CMK (cell line): Measurements from ENCODE around the gene GLRX2.
"Not testable (repeated sequence)": the region's sequence is repeated elsewhere in the genome, so short reads cannot be mapped to it uniquely, and the experiment has no call there.

Experiments used
- DNase-seq: peaks from one replicate; pipeline ENCODE4 v3.0.0-alpha.2; 2010; ENCODE audit warnings: low read depth

Gene GLRX2, protein sequence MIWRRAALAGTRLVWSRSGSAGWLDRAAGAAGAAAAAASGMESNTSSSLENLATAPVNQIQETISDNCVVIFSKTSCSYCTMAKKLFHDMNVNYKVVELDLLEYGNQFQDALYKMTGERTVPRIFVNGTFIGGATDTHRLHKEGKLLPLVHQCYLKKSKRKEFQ

GRCh38 chr1:193104907-193105820 is at the start of gene GLRX2:
TSS of gene GLRX2 (minus strand) at chr1:193105414. CDS start at chr1:193105382, 32 bp downstream.
- DNase-seq = peak; percentile 75

DNA sequence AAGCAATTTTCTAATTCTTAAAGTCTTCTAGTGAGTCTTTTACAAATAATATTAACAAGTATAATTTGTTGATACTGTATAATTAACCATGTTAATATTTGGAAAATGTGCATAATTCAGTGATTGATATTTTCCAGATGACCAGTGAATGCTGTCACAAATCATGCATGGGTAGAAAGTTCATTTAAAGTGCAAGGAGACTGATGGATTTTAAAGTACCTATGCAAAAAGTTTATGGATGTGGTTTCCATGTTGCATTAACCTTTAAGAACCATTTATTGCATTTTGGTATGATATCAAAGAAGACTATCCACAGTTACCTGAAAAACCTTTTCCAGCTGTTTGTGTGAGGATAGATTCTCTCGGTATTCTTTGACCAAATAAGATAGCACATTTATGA is 39.8 kb upstream of the GLRX2 start:
- DNase-seq = no peak

DNA sequence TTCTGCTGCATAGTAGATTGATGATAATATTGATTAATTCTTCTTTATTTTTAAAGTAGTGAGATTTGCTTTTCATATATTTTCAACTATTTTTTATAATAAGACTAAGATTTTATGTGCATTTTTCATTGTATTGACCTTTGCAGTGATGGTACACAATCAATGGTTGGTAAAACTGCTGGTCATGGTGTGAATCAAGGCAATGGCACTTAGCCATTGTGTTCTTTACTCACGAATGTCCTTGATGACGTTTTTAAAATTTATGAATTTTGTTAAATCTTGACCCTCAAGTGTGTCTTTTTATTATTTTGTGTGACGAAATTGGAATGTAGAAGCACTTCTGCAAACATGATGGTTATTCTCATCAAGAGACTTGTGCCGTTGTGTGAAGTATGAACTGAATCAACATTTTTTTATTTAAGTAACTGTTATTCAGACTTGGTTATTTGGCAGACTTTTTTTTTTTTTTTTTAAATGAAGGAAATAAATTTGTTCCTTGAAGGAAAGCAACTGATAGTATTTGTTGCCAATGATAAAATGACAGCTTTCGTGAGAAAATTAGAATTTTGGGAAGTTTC is 39.2 kb upstream of the GLRX2 start:
- DNase-seq = no peak

GRCh38 chr1:193143285-193143684 is 38.1 kb upstream of the GLRX2 start:
- no peak for DNase-seq

- DNase-seq = no peak
Observed at GRCh38 chr1:193142409-193142808, 37.2 kb upstream of the GLRX2 start.

GRCh38 chr1:193141804-193142203 is 36.6 kb upstream of the GLRX2 start:
- DNase-seq = no peak

DNA sequence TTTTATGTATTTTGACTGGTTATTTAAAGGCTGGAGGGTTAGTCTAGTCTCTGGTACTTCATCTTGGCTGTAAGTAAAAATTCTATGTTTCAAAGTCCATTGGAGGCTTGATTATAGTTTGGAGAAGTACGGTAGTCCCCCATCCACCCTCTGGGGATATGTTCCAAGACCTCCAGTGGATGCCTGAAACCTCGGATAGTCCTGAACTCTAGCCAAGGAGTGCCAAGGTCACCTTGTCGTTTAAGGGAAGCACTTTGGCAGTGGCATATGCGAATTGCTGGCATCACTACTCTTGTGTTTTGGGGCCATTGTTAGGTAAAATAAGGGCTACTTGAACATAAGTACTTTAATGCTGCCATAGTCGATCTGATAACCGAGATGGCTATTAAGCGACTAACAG is 35.0 kb upstream of the GLRX2 start:
- no peak for DNase-seq

- no peak for DNase-seq
Observed at GRCh38 chr1:193131266-193131860, 26.1 kb upstream of the GLRX2 start.

DNA sequence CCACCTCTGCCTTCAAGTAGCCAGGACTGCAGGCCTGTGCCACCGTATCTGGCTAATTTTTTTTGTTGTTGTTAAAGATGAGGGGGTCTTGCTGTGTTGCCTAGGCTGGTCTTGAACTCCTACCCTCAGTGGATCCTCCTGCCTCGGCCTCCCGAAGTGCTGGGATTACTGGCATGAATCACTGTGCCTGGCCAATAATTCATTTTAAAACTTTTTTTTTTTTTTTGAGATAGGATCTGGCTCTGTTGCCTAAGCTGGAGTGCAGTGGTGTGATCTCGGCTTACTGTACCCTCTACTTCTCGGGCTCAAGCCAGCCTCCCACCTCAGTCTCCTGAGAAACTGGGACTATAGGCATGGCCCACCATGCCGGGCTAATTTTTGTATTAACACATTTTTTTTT is 20.2 kb upstream of the GLRX2 start:
- DNase-seq = no peak

DNA sequence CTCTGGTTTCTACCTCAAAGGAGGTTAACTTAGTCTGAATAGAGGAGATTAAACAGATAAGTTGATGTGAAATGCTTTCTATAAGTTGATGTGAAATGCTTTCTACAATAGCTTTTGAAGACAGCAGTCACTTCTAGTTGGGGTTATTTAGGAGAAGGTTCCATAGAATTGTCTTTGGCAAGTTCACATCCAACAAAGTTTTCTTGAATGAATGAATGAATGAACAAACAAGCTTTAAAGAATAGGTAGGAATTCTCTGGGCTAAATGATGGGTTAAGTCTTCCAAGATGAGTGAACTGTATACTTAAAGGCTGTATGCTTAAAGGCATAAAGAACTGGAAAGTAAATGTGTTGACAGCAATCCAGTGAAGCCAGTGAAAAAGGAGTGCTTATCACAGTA is 18.5 kb upstream of the GLRX2 start:
- no peak for DNase-seq

DNA sequence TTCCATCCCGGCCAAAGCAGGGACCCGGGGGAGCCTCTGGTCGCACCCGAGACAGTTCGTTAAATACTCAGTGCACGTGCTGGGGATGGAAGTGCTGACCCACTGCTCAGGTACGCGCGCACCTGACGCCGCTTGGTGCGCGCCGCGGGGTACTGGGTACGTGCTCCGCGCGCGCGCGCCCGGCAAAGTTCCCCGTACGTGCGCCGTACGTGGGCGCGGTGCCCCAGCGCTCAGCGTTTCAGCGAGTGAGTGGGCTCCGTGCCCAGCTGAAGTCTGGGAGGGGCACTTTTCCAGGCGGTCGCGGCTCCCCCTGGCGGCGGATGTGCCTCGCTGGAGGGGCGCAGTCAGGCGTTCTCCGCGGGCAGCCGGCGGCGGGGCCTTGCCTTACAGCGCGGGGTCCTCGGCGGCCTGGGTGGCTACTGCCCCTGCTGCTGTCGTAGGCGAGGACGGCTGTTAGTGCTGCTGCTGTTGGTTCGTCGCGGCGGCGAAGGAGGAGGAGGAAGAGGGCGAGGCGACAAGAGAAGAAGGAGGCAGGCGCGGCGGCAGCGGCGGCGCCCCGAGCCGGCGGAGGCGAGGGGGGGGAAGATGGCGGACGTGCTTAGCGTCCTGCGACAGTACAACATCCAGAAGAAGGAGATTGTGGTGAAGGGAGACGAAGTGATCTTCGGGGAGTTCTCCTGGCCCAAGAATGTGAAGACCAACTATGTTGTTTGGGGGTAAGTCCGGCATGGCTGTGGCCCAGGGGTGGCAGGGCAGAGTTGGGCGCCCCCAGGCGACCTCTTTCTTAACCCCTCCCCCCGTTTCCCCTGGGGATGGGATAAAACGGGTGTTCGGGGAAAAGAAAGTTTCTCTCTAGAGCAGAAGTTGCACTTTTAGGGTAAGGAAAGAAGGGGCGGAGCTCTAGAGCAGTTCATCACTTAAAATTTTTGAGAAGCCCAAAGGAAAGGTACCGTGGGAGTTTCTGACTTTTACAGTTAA is 16.7 kb upstream of the GLRX2 start, which contains the start of gene CDC73:
TSS of gene CDC73 (plus strand) at position 416 of the 978 bp plus-strand sequence. CDS start at position 586, 170 bp downstream.
- DNase-seq = peak; percentile 91

GRCh38 chr1:193120604-193121166 is 15.5 kb upstream of the GLRX2 start:
- DNase-seq = no peak

DNA sequence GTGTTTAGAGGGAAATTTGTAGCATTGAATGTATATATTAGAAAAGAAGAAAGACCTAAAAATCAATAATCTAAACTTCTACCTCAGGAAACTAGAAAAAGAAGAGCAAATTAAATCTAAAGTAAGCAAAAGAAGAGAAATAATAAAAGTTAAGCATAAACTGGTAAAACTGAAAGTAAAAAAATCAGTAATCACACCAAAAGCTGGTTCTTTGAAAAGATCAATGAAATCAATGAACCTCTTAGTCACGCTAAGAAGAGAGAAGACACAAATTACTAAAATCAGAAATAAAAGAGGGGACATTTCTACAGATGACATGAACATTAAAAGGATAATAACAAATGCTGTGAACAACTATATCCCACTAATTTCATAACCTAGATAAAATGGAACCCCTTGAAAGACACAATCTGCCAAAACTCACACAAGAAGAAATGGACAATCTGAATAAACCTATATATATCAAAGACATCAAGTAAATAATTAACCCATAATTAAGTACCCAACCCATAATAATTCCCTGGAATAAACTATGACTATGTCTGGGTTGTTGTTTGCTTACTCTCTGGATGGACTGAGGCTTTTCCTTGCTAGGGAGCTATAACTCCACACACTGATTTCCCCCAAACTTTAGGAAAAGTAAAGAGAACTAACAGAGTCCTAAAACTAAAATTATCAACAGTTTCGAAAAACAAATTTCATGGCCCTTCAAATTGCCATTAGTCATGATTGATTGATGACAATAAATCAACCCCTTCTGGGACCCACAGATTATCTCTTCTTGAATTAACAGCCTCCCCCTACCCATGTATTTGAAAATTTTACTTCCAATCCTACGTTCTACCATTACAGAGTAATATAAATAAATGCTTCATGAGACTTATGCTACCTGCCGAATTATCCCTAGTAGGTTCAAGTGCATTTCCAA is 13.9 kb upstream of the GLRX2 start:
- DNase-seq = no peak

GRCh38 chr1:193118194-193118593 is 13.0 kb upstream of the GLRX2 start:
- DNase-seq = no peak

GRCh38 chr1:193117167-193117566 is 12.0 kb upstream of the GLRX2 start:
- not testable (repeated sequence) for DNase-seq

DNA sequence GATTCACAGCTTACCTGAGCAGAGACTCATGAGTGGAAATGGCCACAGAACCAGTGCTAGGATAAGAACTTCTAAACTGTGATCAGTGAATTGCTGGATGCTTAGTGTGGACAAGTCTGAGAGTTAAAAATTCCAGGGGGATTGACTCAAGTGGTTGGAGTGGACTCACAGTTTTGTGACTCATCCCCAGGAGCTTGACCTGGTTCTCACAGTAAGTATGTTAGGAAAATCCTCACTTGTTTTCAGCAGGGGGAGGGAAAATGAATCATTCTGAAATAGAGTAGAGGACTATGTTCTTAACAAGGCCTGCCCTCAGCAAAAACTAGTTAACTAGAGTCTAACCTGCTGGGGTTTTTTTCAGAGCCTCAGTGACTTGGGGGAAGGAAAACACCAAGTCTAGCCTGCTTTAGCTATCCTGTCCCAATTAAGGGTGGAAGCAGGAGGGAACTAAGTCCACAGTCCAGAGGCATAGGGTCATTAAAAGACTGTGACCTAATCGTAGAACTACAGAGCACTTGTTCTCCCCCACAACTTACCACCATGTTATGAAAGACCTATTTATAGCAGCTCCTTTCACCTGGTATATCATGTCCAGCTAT is 10.5 kb upstream of the GLRX2 start:
- no peak for DNase-seq

DNA sequence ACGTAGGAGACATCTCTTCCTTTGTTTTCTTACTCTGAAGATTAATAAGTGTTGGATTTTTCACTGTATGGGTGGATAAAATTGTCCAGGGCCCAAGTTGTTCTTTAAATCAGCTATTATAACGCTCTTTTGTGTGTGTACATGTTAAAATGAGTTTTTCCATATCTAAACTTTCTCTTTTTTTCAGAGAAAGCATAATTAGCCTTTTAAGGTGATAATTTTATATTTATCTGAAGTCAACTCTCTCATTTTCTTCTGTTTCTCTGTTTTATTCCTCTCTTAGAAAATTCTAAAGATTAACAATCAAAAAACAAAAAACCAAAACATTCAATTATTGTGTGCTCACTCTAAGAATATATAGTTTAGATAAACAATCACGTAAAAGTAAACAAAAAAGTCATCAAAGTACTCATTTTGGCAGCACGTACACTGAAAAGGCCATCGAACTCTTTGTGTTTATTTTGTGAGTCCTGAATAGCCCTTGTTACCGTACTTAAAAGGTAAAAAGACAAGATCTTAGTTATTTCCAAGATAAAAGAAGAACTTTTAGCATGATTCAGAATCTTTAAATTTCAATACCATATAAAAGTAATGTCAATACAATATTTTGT is 9.4 kb upstream of the GLRX2 start:
- no peak for DNase-seq

DNA sequence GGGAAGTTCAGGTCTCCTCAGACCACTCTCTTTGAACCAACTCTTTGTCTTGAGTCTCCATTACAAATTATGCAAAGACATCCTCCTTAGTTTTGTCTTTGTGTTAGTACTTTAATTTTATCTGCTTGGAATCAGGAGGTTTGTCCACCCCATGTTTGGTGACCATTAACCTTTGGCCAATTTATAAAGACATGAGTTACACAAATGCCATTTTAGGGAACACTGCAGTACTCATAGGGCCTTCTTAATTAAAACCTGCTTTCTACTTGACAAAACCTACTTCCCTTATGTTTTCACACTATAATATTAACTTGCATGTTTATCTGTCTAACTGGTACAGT is 8.7 kb upstream of the GLRX2 start:
- no peak for DNase-seq
